Left lung (tissue), 14 donors: ENCODE results near the gene SPATA7. TPM values are rescaled to one million over a fixed set of nuclear protein-coding genes. Genes with fewer than 3 reads are reported as not detected.
A peak's percentile ranks its signal among the peaks of the same experiment; 100 is the strongest.

Experiments used
- ATAC-seq: fragments of 200-7000 bp; cut with Tn5 transposase; one replicate; pipeline ENCODE4 v1.9.1; 2020; ENCODE audit warnings: moderate library complexity
- DNase-seq, 4 donors: peaks; one replicate each; pipeline ENCODE4 v3.0.0-alpha.2; 2013 to 2020
- H3K27ac ChIP-seq, 2 donors: fragments of 200-600 bp; sonication (generic) in 1 of 2; one replicate each; pipeline versions ENCODE4 v1.5.0 to v1.8.0; 2020 to 2021
- H3K27me3 ChIP-seq, 2 donors: fragments of 200-600 bp; sonication (generic) in 1 of 2; one replicate each; pipeline versions ENCODE4 v1.5.0 to v1.8.0; 2020 to 2021
- H3K36me3 ChIP-seq, 2 donors: fragments of 200-600 bp; sonication (generic) in 1 of 2; one replicate each; pipeline versions ENCODE4 v1.5.0 to v1.8.0; 2020 to 2021
- H3K4me1 ChIP-seq, 2 donors: fragments of 200-600 bp; one replicate each; pipeline ENCODE4 v1.8.0; 2021
- H3K4me3 ChIP-seq, 2 donors: fragments of 200-600 bp; sonication (generic) in 1 of 2; one replicate each; pipeline versions ENCODE4 v1.5.0 to v1.8.0; 2020 to 2021; ENCODE audit warnings: mild to moderate bottlenecking in 1 of 2
- H3K9me3 ChIP-seq, 2 donors: fragments of 200-600 bp; sonication (generic) in 1 of 2; one replicate each; pipeline versions ENCODE4 v1.5.0 to v1.8.0; 2020 to 2021
- intact Hi-C, 2 donors: fragments of 100-400 bp; cut with DNase I; formaldehyde crosslinking; loops; one replicate each; pipeline versions ENCODE4 v1.11.2 to v1.14.2; 2022
- long read RNA-seq, 12 donors: library from polyadenylated mRNA in 2 of 12; unstranded in 2 of 12; transcript quantifications; one replicate each; pipeline ENCODE4 v2.0.0 and lab custom pipeline, GENCODE V29; 2019 to 2026
- polyA plus RNA-seq, 6 donors: library from polyadenylated mRNA; unstranded; fragments of 120-200 nt; gene quantifications; one replicate each; pipeline ENCODE4 v1.2.1, GENCODE V29; 2013; ENCODE audit not compliant: insufficient read length in 6 of 6
- total RNA-seq, 2 donors: library from RNA; stranded (reverse); fragmentation: NEBNext Ultra II Directional; extraction: Animal tissue kit (Norgen Biotek cat#: 25700); gene quantifications; one replicate each; pipeline ENCODE4 v1.2.1, GENCODE V29; 2021
- TF ChIP-seq, protein P1 (sequence below), 2 donors: fragments of 200-600 bp; sonication (generic) in 1 of 2; IDR thresholded peaks; one replicate each; pipeline versions ENCODE4 v1.5.0 to v1.8.0; 2021; ENCODE audit warnings: antibody characterized with exemption in 2 of 2
- donor health status: DM: no; HTN: yes; CAD: no.
- donor health status: DM: no; HTN: no; CAD: no.

Gene SPATA7, protein sequence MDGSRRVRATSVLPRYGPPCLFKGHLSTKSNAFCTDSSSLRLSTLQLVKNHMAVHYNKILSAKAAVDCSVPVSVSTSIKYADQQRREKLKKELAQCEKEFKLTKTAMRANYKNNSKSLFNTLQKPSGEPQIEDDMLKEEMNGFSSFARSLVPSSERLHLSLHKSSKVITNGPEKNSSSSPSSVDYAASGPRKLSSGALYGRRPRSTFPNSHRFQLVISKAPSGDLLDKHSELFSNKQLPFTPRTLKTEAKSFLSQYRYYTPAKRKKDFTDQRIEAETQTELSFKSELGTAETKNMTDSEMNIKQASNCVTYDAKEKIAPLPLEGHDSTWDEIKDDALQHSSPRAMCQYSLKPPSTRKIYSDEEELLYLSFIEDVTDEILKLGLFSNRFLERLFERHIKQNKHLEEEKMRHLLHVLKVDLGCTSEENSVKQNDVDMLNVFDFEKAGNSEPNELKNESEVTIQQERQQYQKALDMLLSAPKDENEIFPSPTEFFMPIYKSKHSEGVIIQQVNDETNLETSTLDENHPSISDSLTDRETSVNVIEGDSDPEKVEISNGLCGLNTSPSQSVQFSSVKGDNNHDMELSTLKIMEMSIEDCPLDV
- total RNA-seq (10 to 100 TPM in 1 of 2 donors, 1 to 10 TPM in 1; 8.9 to 12.4 TPM), polyA plus RNA-seq (10 to 100 TPM; 22.8 to 31.4 (median 24.1) TPM)
- long read RNA-seq, donor 1, partial matches to known transcripts = 0 of 8 reads
- long read RNA-seq, donor 1, other reads (novel, unspliced or antisense) = 0 of 8 reads
- long read RNA-seq, donor 2, partial matches to known transcripts = 0 of 6 reads
- long read RNA-seq, donor 2, other reads (novel, unspliced or antisense) = 0 of 6 reads
- long read RNA-seq, donor 3, partial matches to known transcripts = 0 of 4 reads
- long read RNA-seq, donor 3, other reads (novel, unspliced or antisense) = 0 of 4 reads
- long read RNA-seq, donor 4, partial matches to known transcripts = 3 of 5 reads
- long read RNA-seq, donor 4, other reads (novel, unspliced or antisense) = 1 of 5 reads
- long read RNA-seq, donor 5, partial matches to known transcripts = 0 of 3 reads
- long read RNA-seq, donor 5, other reads (novel, unspliced or antisense) = 0 of 3 reads
- long read RNA-seq, donor 6, partial matches to known transcripts = 0 of 2 reads
- long read RNA-seq, donor 6, other reads (novel, unspliced or antisense) = 0 of 2 reads
- long read RNA-seq, donor 7, partial matches to known transcripts = 0 of 3 reads
- long read RNA-seq, donor 7, other reads (novel, unspliced or antisense) = 0 of 3 reads
- long read RNA-seq, donor 8, partial matches to known transcripts = 0 of 2 reads
- long read RNA-seq, donor 8, other reads (novel, unspliced or antisense) = 0 of 2 reads
- long read RNA-seq, donor 9 = 0 reads
- long read RNA-seq, donor 10, partial matches to known transcripts = 0 of 3 reads
- long read RNA-seq, donor 10, other reads (novel, unspliced or antisense) = 0 of 3 reads
- long read RNA-seq, donor 11 = 0 reads
- long read RNA-seq, donor 12, partial matches to known transcripts = 0 of 1 reads
- long read RNA-seq, donor 12, other reads (novel, unspliced or antisense) = 0 of 1 reads

DNA sequence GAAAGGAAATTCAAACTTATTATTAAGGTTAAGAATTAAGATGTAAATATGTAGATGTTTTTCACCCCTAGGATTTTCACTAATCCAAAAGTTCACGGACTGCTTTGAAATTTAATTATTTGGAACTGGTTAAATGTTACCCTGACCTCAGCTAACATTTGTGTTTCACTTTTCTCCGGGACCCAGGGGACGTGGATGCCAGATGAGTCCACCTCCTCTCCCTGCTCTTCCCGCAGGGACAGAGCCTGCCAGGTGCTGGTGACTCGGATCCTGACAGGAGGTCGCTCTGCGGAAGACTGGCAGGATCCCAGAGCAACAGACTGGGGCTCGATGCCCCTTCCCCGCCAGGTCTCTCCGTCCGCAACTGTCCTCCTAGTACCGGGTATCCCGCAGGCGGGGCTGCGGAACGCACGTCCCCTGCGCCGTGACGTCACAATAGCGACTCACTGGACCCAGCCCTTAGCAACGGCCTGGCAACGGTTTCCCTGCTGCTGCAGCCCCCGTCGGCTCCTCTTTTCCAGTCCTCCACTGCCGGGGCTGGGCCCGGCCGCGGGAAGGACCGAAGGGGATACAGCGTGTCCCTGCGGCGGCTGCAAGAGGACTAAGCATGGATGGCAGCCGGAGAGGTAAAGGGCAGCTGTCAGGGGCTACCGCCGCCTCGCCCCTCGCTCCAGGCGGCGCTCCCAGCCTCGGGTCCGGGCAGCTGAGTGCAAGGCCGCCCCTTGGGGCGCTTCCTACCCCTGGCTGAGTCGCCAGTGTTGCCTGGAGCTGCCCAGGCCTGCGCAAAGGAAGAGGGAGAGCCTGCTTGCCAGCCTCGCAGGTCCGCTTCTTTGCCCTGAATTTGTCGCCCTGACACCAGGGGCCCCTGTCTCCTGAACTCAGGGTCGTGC lies at the start of gene SPATA7:
TSS of gene SPATA7 (plus strand) at position 446 of the 890 bp plus-strand sequence. CDS start at position 608, 162 bp downstream.
- intact Hi-C loops = no loop called here
- Histone ChIP-seq H3K9me3 (no peaks in the 10 kb centered on the region), H3K36me3 (no peaks in the 10 kb centered on the region), H3K27ac (peak within 1 kb of the TSS; percentile 80 to 83), H3K27me3 (no peaks in the 10 kb centered on the region), H3K4me1 (peaks cover 16 to 17% of the 10 kb centered on the region in 2 donors), H3K4me3 (peak within 1 kb of the TSS; percentile 70 to 92)
- peak; percentile 95 to 99 (median 97) for DNase-seq
- TF ChIP-seq, protein P1, sequence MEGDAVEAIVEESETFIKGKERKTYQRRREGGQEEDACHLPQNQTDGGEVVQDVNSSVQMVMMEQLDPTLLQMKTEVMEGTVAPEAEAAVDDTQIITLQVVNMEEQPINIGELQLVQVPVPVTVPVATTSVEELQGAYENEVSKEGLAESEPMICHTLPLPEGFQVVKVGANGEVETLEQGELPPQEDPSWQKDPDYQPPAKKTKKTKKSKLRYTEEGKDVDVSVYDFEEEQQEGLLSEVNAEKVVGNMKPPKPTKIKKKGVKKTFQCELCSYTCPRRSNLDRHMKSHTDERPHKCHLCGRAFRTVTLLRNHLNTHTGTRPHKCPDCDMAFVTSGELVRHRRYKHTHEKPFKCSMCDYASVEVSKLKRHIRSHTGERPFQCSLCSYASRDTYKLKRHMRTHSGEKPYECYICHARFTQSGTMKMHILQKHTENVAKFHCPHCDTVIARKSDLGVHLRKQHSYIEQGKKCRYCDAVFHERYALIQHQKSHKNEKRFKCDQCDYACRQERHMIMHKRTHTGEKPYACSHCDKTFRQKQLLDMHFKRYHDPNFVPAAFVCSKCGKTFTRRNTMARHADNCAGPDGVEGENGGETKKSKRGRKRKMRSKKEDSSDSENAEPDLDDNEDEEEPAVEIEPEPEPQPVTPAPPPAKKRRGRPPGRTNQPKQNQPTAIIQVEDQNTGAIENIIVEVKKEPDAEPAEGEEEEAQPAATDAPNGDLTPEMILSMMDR (IDR thresholded peaks at IDR 0.05) = no peak
- peak; percentile 100 for ATAC-seq

DNA sequence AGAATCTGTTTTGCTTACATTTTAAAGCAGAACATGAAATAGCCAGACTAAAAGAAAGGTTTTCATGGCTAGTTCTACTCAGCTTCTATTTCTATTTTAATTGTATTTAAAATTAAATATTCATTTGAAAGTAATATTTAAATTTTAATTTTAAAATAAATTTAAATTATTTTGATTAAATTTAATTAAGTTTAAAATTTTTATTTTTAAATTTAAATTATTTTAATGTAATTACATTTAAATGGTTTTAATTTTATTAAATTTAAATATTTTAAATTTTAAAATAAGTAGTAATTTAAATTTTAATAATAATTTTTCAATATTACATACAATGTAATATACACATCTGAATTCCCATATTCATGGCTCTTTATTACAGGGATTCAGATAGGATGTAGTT lies 45.1 kb upstream of the SPATA7 start:
- DNase-seq (no peak), ATAC-seq (no peak)
- Histone ChIP-seq H3K27ac (no peak overlapping the region), H3K4me3 (no peak overlapping the region), H3K36me3 (no peaks in the 10 kb centered on the region), H3K4me1 (no peaks in the 10 kb centered on the region), H3K9me3 (no peaks in the 10 kb centered on the region), H3K27me3 (peaks cover 0 to 7% of the 10 kb centered on the region in 2 donors)
- intact Hi-C loops = no loop called here
- TF ChIP-seq, protein P1 (IDR thresholded peaks at IDR 0.05) = no peak

DNA sequence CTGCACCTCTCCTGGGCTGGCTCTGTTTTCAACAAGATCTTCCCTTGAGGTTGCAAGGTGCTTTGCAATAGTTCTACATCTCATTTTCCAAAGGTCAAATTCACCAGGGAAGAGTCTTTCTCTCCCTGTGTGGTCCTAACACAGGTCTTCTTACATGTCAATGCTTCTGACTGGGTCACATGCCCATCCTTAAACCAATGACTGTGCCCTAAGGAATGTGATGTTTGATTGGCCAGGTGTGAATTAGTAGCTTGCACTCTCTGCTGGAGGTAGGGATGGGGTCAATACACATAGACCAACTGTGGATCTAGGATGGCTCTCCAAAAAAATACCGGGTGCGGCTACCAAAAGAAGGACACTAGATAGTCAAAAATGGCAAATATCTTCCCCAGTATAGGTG lies 42.5 kb upstream of the SPATA7 start:
- no peaks in the 10 kb centered on the region for H3K4me1 ChIP-seq
- no peak overlapping the region for H3K4me3 ChIP-seq
- no peaks in the 10 kb centered on the region for H3K9me3 ChIP-seq
- intact Hi-C loops = no loop called here
- DNase-seq (no peak), ATAC-seq (no peak)
- no peak overlapping the region for H3K27ac ChIP-seq
- no peaks in the 10 kb centered on the region for H3K36me3 ChIP-seq
- H3K27me3 ChIP-seq = no peaks in the 10 kb centered on the region
- TF ChIP-seq, protein P1 (IDR thresholded peaks at IDR 0.05) = no peak

DNA sequence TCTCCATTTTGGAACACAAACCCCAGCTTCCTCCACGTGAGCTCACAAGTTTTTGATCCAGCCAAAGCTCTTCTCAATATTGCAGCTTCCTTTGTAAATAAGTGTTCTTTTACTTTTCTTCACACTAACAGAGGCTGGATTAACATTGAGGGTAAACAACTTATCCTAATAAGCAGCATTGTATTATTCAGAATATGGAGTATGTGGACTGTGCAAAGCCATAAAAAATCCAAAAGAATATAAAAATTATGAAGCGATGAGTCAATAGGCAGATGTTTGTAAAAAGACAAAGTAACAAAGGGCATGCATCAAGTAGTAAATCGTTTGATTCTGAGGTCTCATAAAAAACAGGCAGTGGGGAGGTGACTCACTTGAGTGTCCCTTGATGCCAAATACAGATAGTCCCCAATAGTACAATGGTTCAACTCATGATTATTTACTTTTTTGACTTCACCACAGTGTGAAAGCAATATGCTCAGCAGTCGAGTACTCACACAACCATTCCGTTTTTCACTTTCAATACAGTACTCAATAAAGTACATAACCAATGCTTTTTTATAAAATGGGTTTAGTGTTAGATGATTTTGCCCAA lies 39.3 kb upstream of the SPATA7 start:
- no peaks in the 10 kb centered on the region for H3K36me3 ChIP-seq
- no peak overlapping the region for H3K27ac ChIP-seq
- ATAC-seq = no peak
- intact Hi-C loops = no loop called here
- no peaks in the 10 kb centered on the region for H3K4me1 ChIP-seq
- H3K4me3 ChIP-seq = no peak overlapping the region
- H3K9me3 ChIP-seq = no peaks in the 10 kb centered on the region
- no peaks in the 10 kb centered on the region for H3K27me3 ChIP-seq
- DNase-seq = no peak
- TF ChIP-seq, protein P1 (IDR thresholded peaks at IDR 0.05) = no peak
